IPS-NIHi7 (cell line): Measurements from ENCODE around the gene TMEM63C.
"Not testable (repeated sequence)": the region's sequence is repeated elsewhere in the genome, so short reads cannot be mapped to it uniquely, and the experiment has no call there.

Experiments used
- DNase-seq: peaks from one replicate; pipeline ENCODE4 v3.0.0; 2012; ENCODE audit warnings: mixed read lengths; ENCODE audit errors: extremely low spot score

TMEM63C gene

GRCh38 chr14:77275601-77276017, 94.0 kb downstream of the TMEM63C start:
- DNase-seq, result peak; percentile 61

DNA sequence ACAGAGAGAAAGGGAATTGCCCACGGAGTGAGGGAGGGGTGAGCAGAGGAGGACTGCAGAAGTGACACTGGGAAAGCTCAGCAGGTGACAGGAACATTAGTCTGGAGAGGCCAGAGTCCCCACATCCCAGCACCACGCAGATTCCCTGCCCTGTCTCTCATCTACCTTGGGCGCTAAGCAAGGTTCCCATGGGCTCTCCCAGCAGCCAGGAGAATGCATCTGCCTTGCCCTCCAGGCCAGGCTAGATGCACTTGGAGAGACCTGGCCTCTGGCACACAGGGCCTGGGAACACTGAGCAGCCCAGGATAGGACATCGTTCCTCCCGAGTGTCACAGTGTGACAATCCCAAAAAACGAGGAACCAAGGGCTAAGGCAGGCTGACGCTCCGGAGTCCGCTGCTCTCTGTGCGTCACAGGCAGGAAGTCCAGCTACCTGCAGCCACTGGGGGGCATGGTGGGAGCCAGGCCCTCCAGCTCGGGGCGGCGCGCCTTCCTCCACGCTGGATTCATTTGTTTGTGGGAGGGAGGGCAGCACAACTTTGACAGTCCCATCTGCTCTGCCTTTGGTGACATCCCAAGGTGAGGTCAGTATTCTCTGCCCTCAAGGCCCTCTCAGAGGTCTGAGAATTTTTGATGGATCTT, 94.8 kb downstream of the TMEM63C start:
- DNase-seq, result no peak

- no peak for DNase-seq
Measured at GRCh38 chr14:77276959-77277358, 95.4 kb downstream of the TMEM63C start.

DNA sequence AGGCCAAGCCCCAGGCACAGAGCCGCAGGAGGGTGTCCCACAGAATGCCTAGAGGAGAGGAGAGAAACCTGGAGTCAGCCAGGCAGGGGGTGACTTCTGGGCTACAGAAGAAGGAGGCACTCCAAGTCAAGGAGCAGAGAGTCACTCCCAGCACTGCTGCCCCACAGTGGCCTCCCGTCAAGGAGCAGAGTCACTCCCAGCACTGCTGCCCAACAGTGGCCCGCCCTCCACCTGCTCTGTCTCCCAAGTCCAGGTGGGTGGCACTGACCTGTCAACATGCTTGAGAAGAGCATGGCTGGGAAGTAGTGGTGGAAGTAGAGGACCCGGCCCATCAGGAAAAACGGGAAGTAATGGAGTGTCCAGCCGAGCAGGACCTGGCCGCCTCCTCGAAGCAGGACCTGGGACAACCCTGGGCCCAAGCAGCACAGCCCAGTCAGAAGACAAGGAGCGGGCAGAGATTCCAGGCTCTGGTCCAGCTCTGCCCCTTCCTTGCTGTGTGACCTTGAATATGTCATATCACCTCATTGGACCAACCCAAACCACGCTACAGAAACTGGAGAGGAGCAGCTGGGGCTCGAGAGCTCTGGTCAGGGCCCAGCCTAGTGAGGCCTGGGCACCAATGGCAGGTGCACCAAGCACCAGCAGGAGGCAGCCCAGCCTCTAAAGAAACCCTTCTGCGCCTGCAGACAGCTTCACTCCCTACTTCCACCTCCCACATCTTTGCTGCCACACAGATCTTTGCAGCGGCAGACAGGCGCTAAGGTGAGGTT, 97.0 kb downstream of the TMEM63C start:
- peak; percentile 51 for DNase-seq

DNA sequence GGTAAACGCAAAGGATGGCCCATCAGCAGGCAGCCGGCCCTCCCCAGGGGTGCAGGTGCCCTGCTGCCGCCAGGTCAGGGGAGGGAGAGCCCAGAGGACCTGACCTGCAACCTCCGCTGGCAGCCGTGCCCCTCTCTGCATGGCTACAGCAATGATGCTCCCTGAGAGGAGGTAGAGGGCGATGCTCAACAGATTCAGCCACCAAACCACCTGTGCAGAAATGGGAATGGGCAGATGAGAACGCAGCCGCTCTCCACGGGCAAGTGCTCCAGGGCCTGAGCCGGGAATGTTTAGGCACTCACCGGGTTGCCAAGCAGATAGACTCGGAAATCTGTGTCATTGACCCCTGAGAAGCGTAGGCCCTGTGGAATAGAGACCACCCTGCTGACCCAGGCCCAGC, 98.1 kb downstream of the TMEM63C start:
- no peak for DNase-seq

GRCh38 chr14:77280921-77281320, 99.3 kb downstream of the TMEM63C start:
- not testable (repeated sequence) for DNase-seq

- no peak for DNase-seq
Measured at GRCh38 chr14:77281852-77282410, 100.3 kb downstream of the TMEM63C start.

GRCh38 chr14:77284066-77284465, 102.5 kb downstream of the TMEM63C start:
- DNase-seq, result no peak

DNA sequence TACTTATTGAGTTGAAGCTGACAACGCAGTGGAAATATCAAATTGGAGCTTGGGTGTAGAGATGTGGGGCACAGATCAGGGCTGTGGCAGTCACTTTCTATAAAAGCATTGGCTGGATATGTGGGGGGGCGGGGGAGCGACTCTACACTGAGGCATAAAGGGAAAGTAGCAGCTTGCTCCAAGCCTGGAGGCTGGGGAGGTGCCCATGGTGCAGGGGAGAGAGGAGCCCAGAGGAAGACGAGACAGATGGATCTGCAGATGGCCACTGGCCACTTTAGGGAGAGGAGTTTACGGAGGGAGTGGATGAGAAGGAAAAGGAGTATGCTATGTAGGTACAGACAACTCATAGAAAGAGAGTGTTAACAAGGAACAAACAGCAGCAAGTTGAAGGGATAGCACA, 102.9 kb downstream of the TMEM63C start:
- DNase-seq, result no peak

GRCh38 chr14:77286576-77286975, 105.0 kb downstream of the TMEM63C start:
- DNase-seq, result no peak

DNA sequence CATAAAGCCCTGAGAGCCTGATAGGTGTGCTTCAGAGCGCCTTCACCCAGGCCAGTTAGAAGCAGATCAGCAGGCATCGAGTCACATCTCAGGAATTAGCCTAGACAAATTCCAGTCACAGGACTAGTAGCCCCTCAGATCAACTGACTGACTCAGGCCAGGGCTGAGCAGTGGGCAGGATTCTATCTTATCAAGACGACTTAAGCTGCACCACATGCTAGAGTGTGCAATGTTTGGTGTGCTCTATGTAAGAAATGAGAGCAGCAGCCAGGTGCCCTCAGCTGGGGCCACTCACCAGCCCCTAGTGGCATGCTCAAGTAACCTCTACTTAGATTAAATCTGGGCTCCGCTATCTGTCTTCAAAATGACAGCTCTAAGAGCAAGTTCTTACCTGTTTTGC, 109.1 kb downstream of the TMEM63C start:
- peak; percentile 39 for DNase-seq

- no peak for DNase-seq
Measured at GRCh38 chr14:77296155-77296554, 114.6 kb downstream of the TMEM63C start.

- no peak for DNase-seq
Measured at GRCh38 chr14:77296906-77297305, 115.3 kb downstream of the TMEM63C start.

DNA sequence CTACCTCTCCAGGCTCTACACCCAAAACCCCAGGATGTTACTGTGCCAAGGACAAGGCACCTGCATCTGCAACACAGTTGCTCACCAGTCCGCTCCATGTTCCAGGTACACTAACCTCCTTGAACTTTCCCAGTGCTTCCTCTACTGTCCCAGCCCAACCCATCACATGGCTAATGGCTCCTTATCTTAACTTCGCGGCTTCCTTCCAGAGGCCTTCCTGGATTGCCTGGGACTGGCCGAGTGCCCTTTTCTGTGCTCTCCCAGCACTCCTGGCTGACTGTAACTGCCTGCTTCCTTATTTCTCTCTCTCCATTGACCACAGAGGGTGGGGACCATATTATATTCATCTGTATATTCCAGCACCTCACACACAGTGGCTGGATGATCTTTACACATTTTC, 118.2 kb downstream of the TMEM63C start:
- DNase-seq, result no peak

- peak; percentile 88 for DNase-seq
Measured at GRCh38 chr14:77301103-77301502, 119.5 kb downstream of the TMEM63C start.

- DNase-seq, result no peak
Measured at GRCh38 chr14:77302926-77303325, 121.3 kb downstream of the TMEM63C start.

- DNase-seq, result no peak
Measured at GRCh38 chr14:77303417-77304156, 122.0 kb downstream of the TMEM63C start.

- no peak for DNase-seq
Measured at GRCh38 chr14:77305696-77306095, 124.1 kb downstream of the TMEM63C start.

DNA sequence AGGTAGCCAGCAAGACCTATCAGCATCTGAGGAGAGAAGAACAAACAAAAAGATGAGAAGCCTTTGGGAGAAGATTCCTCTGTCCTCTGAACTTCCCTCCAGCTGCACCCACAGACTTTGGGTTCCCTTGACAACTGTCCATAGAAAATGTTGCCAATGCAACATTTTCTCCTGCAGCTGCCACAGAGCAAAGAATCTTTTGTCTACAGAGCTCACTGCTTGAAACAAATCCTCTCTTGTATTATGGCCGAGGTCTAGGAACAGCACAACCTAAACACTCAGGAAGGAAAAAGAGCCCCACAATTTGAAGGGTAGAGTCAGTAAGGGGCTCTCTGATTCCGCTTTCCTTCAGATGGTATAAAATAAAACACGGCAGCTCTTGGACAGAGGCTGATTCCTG, 124.8 kb downstream of the TMEM63C start:
- DNase-seq, result no peak

- DNase-seq, result no peak
Measured at GRCh38 chr14:77306851-77307496, 125.4 kb downstream of the TMEM63C start.
